Neural progenitor cell (in vitro differentiated cells): ENCODE results near the gene IFNA1. TPM values are rescaled to one million over a fixed set of nuclear protein-coding genes. Genes with fewer than 3 reads are reported as not detected.

Experiments
- DNase-seq: peaks from one replicate; pipeline ENCODE4 v3.0.0-alpha.2; 2016; ENCODE audit warnings: low spot score
- H2AFZ ChIP-seq: fragments of 200-600 bp; sonication (generic); replicated peaks from 2 replicates; pipeline ENCODE4 v1.6.1; 2016; ENCODE audit warnings: antibody characterized with exemption
- H3F3A ChIP-seq: fragments of 200-600 bp; sonication (generic); 2 replicates; pipeline ENCODE4 v1.6.1; 2016; ENCODE audit warnings: antibody characterized with exemption, low read depth
- H3K27ac ChIP-seq: fragments of 200-600 bp; sonication (generic); 2 replicates; pipeline ENCODE4 v1.5.1; 2016; ENCODE audit warnings: mild to moderate bottlenecking
- H3K27me3 ChIP-seq: fragments of 200-600 bp; sonication (generic); 2 replicates; pipeline ENCODE4 v1.6.1; 2016; ENCODE audit warnings: mild to moderate bottlenecking, moderate library complexity
- H3K36me3 ChIP-seq: fragments of 200-600 bp; sonication (generic); 2 replicates; pipeline ENCODE4 v1.5.1; 2016
- H3K4me1 ChIP-seq: fragments of 200-600 bp; sonication (generic); 2 replicates; pipeline ENCODE4 v1.6.1; 2016; ENCODE audit warnings: mixed run types
- H3K4me2 ChIP-seq: fragments of 200-600 bp; sonication (generic); 2 replicates; pipeline ENCODE4 v1.6.1; 2016
- H3K4me3 ChIP-seq: fragments of 200-600 bp; sonication (generic); 2 replicates; pipeline ENCODE4 v1.5.1; 2016
- H3K79me2 ChIP-seq: fragments of 200-600 bp; sonication (generic); 2 replicates; pipeline ENCODE4 v1.6.1; 2016; ENCODE audit warnings: low read depth
- H3K9ac ChIP-seq: fragments of 200-600 bp; sonication (generic); 2 replicates; pipeline ENCODE4 v1.6.1; 2016
- H3K9me3 ChIP-seq: fragments of 200-600 bp; sonication (generic); 2 replicates; pipeline ENCODE4 v1.5.1; 2016; ENCODE audit warnings: low read depth
- H4K20me1 ChIP-seq: fragments of 200-600 bp; sonication (generic); 2 replicates; pipeline ENCODE4 v1.6.1; 2016; ENCODE audit warnings: low read depth
- H3K27ac Mint-ChIP-seq: 3 replicates; pipeline ENCODE4 v1.8.0; 2021; ENCODE audit warnings: mixed read lengths
- H3K27me3 Mint-ChIP-seq: 2 replicates; pipeline ENCODE4 v1.8.0; 2022; ENCODE audit warnings: low read depth, mild to moderate bottlenecking, inconsistent platforms, moderate library complexity, mixed read lengths; ENCODE audit not compliant: insufficient read depth
- H3K36me3 Mint-ChIP-seq: 3 replicates; pipeline ENCODE4 v1.8.0; 2021; ENCODE audit warnings: mixed read lengths
- H3K4me1 Mint-ChIP-seq: 3 replicates; pipeline ENCODE4 v1.8.0; 2021; ENCODE audit warnings: mixed read lengths
- H3K4me3 Mint-ChIP-seq: 3 replicates; pipeline ENCODE4 v1.8.0; 2021; ENCODE audit warnings: mild to moderate bottlenecking, moderate library complexity, mixed read lengths
- H3K9me3 Mint-ChIP-seq: 3 replicates; pipeline ENCODE4 v1.8.0; 2020; ENCODE audit warnings: mixed read lengths
- EZH2 ChIP-seq: fragments of 200-600 bp; sonication (generic); IDR thresholded peaks from 2 replicates; pipeline ENCODE4 v1.6.1; 2017; ENCODE audit warnings: antibody characterized with exemption, mild to moderate bottlenecking, moderate library complexity
- EZH2phosphoT487 ChIP-seq: fragments of 200-600 bp; sonication (generic); IDR thresholded peaks from 2 replicates; pipeline ENCODE4 v1.6.1; 2017; ENCODE audit warnings: antibody characterized with exemption
- total RNA-seq: library from RNA; depleted of rRNA; stranded (reverse); fragments of >200 nt; gene quantifications from 2 replicates; pipeline ENCODE4 v1.2.3, GENCODE V29; 2015; ENCODE audit warnings: low replicate concordance
- TF ChIP-seq, protein P1 (sequence below): fragments of 200-600 bp; sonication (generic); IDR thresholded peaks from 2 replicates; pipeline ENCODE4 v1.5.1; 2017; ENCODE audit warnings: antibody characterized with exemption, mild to moderate bottlenecking

Gene IFNA1
- total RNA-seq, 1 donor from 2014 or later, result not detected

DNA sequence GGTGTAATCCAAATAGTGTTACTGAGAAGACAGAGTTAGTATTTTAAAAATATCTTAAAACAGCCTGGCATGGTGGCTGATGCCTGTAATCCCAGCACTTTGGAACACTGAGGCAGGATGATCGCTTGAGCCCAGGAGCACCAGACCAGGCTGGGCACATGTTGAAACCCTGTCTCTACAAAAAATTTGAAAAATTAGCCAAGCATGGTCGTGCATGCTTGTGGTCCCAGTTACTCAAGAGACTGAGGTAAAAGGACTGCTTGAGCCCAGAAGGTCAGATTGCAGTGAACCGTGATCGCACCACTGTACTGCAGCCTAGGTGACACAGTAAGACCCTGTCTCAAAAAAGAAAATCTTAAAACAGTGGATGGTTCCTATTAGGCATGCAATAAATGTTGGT, 12.4 kb downstream of the IFNA1 start:
- no peak overlapping the region for H3K4me2 ChIP-seq
- H3K79me2 ChIP-seq, result no peaks in the 10 kb centered on the region
- H3K4me1 ChIP-seq, result no peaks in the 10 kb centered on the region
- no peak overlapping the region for H3K9ac ChIP-seq
- no peak overlapping the region for H2AFZ ChIP-seq
- no peak for DNase-seq
- H3K9me3 Mint-ChIP-seq, result no peaks in the 10 kb centered on the region
- H3K4me3 ChIP-seq, result no peak overlapping the region
- H3K9me3 ChIP-seq, result no peaks in the 10 kb centered on the region
- H3K27ac ChIP-seq, result no peak overlapping the region
- H3K27ac Mint-ChIP-seq, result no peak overlapping the region
- peaks cover 7% of the 10 kb centered on the region for H3K27me3 Mint-ChIP-seq
- no peaks in the 10 kb centered on the region for H3F3A ChIP-seq
- H3K4me3 Mint-ChIP-seq, result no peak overlapping the region
- TF ChIP-seq, protein P1, sequence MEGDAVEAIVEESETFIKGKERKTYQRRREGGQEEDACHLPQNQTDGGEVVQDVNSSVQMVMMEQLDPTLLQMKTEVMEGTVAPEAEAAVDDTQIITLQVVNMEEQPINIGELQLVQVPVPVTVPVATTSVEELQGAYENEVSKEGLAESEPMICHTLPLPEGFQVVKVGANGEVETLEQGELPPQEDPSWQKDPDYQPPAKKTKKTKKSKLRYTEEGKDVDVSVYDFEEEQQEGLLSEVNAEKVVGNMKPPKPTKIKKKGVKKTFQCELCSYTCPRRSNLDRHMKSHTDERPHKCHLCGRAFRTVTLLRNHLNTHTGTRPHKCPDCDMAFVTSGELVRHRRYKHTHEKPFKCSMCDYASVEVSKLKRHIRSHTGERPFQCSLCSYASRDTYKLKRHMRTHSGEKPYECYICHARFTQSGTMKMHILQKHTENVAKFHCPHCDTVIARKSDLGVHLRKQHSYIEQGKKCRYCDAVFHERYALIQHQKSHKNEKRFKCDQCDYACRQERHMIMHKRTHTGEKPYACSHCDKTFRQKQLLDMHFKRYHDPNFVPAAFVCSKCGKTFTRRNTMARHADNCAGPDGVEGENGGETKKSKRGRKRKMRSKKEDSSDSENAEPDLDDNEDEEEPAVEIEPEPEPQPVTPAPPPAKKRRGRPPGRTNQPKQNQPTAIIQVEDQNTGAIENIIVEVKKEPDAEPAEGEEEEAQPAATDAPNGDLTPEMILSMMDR, result no peak
- TF ChIP-seq EZH2phosphoT487 (no peak), EZH2 (no peak)
- H3K4me1 Mint-ChIP-seq, result no peaks in the 10 kb centered on the region
- H3K36me3 Mint-ChIP-seq, result no peaks in the 10 kb centered on the region
- H4K20me1 ChIP-seq, result no peaks in the 10 kb centered on the region
- H3K36me3 ChIP-seq, result no peaks in the 10 kb centered on the region
- H3K27me3 ChIP-seq, result no peaks in the 10 kb centered on the region

DNA sequence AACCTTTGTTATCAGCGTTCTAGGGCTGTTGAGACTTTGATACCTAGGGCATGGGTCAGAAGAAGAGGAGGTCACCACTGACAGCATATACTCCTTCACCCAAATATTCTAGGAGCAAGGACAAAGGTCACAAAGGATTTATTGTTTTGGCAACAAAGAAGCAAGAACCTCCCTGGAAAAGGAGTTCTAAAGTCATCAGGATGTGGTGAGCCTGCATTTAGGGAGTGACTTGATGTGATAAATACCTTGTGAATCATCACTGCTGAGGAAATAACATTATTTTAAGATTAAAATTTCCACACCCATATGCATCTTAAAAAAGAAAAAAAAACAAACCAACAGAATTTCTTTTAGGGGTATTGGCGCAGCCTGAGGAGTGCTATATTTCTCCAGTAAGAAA, 13.9 kb downstream of the IFNA1 start:
- H3K27me3 ChIP-seq, result no peaks in the 10 kb centered on the region
- Mint-ChIP-seq H3K4me3 (no peak overlapping the region), H3K9me3 (no peaks in the 10 kb centered on the region), H3K4me1 (no peaks in the 10 kb centered on the region), H3K36me3 (no peaks in the 10 kb centered on the region), H3K27ac (no peak overlapping the region), H3K27me3 (peaks cover 2% of the 10 kb centered on the region)
- no peak overlapping the region for H3K27ac ChIP-seq
- H3K9ac ChIP-seq, result no peak overlapping the region
- H3K4me2 ChIP-seq, result no peak overlapping the region
- H3F3A ChIP-seq, result no peaks in the 10 kb centered on the region
- H3K36me3 ChIP-seq, result no peaks in the 10 kb centered on the region
- TF ChIP-seq EZH2 (no peak), EZH2phosphoT487 (no peak)
- TF ChIP-seq, protein P1, result no peak
- H2AFZ ChIP-seq, result no peak overlapping the region
- no peak for DNase-seq
- no peak overlapping the region for H3K4me3 ChIP-seq
- no peaks in the 10 kb centered on the region for H3K9me3 ChIP-seq
- H3K79me2 ChIP-seq, result no peaks in the 10 kb centered on the region
- H3K4me1 ChIP-seq, result no peaks in the 10 kb centered on the region
- no peaks in the 10 kb centered on the region for H4K20me1 ChIP-seq

DNA sequence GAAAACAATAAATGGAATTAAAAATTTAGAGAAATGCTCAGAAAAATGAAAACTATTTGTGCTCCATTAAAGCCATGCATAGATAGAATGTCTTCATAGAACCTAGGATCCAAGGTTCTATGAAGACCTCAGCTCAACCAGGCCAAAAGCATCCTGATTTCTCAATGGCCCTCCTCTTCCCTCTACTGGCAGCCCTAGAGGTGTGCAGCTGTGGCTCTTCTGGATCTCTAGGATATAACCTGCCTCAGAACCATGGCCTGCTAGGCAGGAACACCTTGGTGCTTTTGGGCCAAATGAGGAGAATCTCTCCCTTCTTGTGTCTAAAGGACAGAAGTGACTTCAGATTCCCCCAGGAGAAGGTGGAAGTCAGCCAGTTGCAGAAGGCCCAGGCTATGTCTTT, 15.1 kb downstream of the IFNA1 start:
- Histone ChIP-seq H2AFZ (no peak overlapping the region), H3F3A (no peaks in the 10 kb centered on the region), H3K4me1 (no peaks in the 10 kb centered on the region), H3K9me3 (no peaks in the 10 kb centered on the region), H3K27ac (no peak overlapping the region), H3K4me3 (no peak overlapping the region), H3K36me3 (no peaks in the 10 kb centered on the region), H3K27me3 (no peaks in the 10 kb centered on the region), H3K4me2 (no peak overlapping the region), H3K9ac (no peak overlapping the region), H4K20me1 (no peaks in the 10 kb centered on the region), H3K79me2 (no peaks in the 10 kb centered on the region)
- peaks cover under 1% of the 10 kb centered on the region for H3K27me3 Mint-ChIP-seq
- H3K36me3 Mint-ChIP-seq, result no peaks in the 10 kb centered on the region
- TF ChIP-seq EZH2, result no peak
- TF ChIP-seq, protein P1, result peak; percentile 67
- TF ChIP-seq EZH2phosphoT487, result no peak
- H3K4me1 Mint-ChIP-seq, result no peaks in the 10 kb centered on the region
- peak; percentile 54 for DNase-seq
- H3K27ac Mint-ChIP-seq, result no peak overlapping the region
- no peaks in the 10 kb centered on the region for H3K9me3 Mint-ChIP-seq
- H3K4me3 Mint-ChIP-seq, result no peak overlapping the region

DNA sequence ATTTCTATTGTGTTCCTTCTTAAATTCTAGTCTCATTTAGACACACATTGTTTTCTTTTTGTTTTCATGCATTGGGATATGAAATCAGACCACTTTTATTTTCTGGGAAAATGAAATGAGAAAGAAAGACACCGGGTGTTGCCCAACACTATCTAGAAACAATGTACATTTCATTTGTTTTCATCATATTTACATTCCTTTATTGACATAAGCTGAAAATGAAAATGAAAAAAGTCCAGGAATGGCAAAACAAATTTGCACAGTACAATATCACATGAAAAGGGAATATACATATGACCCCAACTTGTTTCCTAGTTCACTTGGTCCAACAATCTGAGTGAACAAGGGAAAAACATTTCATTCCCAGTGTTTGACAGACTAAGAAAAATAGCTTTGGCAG, 21.1 kb downstream of the IFNA1 start:
- Histone ChIP-seq H3K9me3 (no peaks in the 10 kb centered on the region), H3K36me3 (no peaks in the 10 kb centered on the region), H3K79me2 (no peaks in the 10 kb centered on the region), H3K27me3 (no peaks in the 10 kb centered on the region), H4K20me1 (no peaks in the 10 kb centered on the region), H3K4me2 (no peak overlapping the region), H3K27ac (no peak overlapping the region), H3K4me1 (no peaks in the 10 kb centered on the region), H3K9ac (no peak overlapping the region), H2AFZ (no peak overlapping the region), H3K4me3 (no peak overlapping the region), H3F3A (no peaks in the 10 kb centered on the region)
- no peak for DNase-seq
- H3K4me1 Mint-ChIP-seq, result no peaks in the 10 kb centered on the region
- peaks cover 19% of the 10 kb centered on the region for H3K9me3 Mint-ChIP-seq
- TF ChIP-seq EZH2, result no peak
- TF ChIP-seq, protein P1, result no peak
- TF ChIP-seq EZH2phosphoT487, result no peak
- no peaks in the 10 kb centered on the region for H3K27me3 Mint-ChIP-seq
- H3K4me3 Mint-ChIP-seq, result no peak overlapping the region
- no peak overlapping the region for H3K27ac Mint-ChIP-seq
- no peaks in the 10 kb centered on the region for H3K36me3 Mint-ChIP-seq
